CD4-positive, alpha-beta T cell treated with Interleukin-6 for 4 hours (primary cell): ENCODE results near the gene PAPPA.

Experiments used
- DNase-seq: peaks from one replicate; pipeline ENCODE4 v3.0.0-alpha.2; 2020; ENCODE audit warnings: mixed read lengths

Gene PAPPA

DNA sequence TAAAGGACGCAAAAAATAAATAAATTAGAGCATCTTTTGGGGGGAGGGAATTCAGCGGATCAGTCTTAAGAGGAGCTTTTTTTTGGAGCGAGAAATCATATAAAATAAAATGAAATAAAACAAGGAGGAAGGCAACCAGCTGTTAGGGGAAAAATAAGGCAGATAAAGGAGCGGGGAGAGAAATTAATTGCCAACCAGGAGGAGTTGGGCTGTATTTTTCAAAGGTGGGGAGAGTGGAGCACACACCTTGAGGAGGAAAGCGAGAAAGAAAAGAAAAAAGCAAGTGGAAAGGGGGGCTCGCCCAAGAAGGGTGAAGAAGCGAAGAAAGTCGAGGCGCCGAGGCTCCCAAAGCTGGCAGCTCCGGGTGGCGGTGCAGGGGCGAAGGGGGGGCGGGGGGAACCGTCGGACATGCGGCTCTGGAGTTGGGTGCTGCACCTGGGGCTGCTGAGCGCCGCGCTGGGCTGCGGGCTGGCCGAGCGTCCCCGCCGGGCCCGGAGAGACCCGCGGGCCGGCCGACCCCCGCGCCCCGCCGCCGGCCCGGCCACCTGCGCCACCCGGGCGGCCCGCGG is at the start of gene PAPPA:
Gene PAPPA (plus strand): TSS at position 27 of the 569 bp plus-strand sequence. CDS start 382 bp downstream, at position 409.
- no peak for DNase-seq

DNA sequence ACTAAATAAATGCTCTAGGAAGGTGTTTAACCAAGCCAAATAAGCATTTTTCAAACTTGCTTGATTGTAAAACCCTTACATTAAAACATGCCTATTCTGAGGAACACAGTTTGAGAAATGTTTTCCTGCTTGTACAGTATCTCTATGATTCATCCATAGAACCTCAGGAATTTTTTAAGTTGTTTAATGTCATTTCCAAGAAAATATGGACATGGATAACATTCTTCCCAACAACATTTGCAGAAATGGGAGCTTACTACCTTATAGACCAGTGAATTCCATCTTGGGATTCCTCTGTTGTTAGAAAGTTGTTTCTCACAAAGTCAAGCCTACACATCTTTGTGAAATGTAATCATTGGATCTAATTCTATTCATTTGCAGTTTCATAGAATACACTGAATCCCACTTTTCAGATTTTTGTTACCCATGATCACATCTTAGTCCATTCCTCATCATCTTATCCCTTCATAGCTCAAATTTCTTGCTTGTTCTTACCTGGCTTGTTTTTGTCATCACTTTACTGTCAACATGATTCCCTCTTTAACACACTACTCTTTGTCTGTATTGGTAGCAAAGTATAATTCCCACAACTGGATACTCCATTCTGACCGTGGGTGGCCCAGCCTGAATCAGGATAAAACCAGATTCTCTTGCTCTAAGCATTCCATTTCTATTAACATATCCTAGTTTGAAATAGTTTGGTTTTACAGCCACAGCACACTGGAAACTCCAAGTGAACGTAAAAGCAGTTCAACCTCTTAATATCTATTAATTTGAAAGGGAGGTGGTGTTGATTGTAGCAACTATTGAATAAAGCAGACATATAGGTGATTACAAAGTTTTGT is 49.4 kb upstream of the PAPPA start:
- DNase-seq: no peak

- no peak for DNase-seq
Measured at GRCh38 chr9:116112236-116112635, 41.4 kb upstream of the PAPPA start.

DNA sequence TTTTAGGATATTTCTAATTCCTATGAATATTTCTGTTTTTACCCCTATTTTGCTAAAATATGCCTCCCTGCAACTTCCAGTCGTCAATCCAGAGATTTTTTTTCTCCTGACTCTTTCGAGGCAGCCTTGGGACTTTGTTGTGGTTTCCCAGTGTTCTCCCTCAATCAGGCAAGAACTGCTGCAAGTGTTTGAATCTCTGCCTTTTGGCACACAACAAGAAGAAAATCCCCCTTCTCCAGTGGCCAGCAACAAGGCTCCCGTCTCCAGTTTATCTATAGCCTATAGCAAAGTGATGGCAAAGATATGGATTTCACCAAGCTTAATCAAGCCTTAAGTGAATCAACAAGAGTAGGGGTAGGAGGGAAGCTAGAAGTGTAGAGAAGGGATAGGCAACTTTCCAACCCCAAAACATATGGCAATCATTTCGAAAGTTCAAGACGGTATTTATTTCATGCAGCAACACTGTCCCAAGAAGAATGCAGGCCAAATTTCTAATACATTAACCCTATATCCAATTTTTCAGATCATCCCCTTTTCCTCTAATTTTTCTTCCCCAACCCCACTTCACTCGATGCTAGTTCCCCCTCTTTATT is 37.7 kb upstream of the PAPPA start:
- no peak for DNase-seq

DNA sequence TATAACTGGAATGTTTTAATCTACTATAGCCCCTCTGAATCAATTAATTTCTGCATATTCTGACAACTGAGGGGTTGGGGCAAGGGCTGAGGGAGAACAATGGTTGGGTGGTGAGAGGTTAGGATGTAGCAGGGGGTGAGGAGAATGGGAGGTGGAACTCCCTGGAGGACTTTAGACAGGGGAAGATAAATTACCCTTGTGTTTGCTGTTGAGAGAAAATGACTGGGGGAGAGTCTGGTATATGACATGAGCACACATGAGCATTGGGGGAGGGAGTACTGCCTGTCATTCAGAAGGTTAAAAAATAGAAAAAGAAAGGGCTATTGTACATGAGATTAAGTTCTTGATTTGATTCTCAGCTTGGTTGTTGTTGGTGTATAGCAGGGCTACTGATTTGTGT is 37.2 kb upstream of the PAPPA start:
- DNase-seq: no peak

GRCh38 chr9:116123171-116123570 is 30.4 kb upstream of the PAPPA start:
- no peak for DNase-seq

DNA sequence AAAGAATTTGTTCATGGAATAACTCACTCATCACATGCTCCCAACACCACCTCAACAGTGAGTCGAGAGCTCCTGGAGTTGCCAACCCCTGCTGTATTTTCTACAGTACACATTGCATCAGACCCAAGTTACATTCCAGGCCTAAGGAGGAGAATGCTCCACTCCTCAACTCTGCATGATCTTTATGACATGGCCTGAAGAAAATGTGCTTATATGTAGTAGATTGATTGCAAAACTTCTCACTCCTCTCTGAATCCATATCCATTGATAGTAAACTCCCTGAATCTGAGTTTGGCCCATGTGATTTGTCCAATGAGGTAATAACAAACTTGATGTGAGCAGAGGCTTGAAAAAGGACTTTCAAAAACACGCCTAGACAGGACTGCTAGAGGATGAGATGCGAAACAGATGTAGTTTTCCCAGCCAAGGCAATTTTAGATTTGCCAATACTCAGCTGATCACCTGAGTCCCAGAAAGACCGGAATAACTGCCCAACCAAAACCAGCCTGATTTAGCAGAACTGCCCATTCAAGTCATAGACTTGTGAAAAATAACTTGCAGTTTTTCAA is 29.0 kb upstream of the PAPPA start:
- DNase-seq: no peak

GRCh38 chr9:116133163-116133562 is 20.4 kb upstream of the PAPPA start:
- DNase-seq: no peak

- no peak for DNase-seq
Measured at GRCh38 chr9:116134975-116135374, 18.6 kb upstream of the PAPPA start.

DNA sequence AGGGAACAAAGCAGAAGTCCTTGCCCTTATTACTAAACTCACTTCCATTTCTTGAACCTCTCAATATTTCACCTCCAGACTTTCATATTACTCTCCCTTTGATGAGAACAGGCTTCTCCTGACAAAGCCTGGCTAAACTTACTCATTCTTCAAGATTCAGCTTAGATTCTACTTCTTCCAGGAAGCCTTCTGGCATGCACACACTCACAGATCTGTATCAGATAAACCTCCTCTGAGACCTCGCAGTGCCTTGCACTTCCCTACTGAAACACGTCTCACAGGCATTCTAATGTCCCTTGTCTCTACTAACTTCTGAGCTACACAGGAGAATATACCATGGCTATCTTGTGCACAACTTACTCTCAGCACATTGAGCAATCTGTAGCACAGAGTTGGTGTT is 16.6 kb upstream of the PAPPA start:
- DNase-seq: no peak

DNA sequence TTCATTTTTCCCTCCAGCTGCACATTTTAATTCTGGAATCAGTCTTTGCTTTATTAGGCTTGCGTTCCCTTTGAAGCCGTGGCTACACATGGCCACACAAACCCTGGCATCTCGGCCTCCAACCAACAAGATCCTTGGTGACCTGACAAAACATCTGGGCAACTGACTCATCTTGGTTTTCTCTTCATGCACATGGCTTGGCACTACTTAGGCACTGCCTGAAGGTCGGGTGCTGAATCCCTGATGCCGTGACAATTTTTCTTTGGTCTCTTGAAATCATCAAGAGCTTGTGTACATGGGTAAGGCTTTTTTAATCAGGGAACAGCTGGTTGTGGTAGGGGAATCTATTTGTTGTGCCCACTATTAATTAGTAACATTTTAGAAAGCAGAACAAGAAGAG is 16.0 kb upstream of the PAPPA start:
- no peak for DNase-seq

- no peak for DNase-seq
Measured at GRCh38 chr9:116141864-116142561, 11.6 kb upstream of the PAPPA start.

- no peak for DNase-seq
Measured at GRCh38 chr9:116142706-116143492, 10.7 kb upstream of the PAPPA start.

DNA sequence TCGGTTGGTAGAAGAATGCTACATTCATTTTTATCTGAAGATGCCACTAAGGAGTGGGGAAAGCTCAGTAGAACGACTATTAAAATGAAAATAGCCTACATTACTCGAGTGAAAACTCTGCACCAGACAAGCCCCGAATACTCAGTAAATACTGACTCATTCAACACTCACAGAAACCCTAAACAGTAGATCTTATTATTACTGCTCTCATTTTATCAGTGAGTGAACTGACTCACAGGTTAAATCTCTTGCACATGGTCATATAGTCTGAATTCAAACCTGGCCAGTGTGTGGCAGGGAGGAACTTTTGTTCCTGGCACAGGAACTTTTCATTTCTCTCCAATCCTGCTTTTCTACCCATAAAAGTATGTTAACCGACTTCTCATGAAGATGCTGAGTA is 9.6 kb upstream of the PAPPA start:
- no peak for DNase-seq

DNA sequence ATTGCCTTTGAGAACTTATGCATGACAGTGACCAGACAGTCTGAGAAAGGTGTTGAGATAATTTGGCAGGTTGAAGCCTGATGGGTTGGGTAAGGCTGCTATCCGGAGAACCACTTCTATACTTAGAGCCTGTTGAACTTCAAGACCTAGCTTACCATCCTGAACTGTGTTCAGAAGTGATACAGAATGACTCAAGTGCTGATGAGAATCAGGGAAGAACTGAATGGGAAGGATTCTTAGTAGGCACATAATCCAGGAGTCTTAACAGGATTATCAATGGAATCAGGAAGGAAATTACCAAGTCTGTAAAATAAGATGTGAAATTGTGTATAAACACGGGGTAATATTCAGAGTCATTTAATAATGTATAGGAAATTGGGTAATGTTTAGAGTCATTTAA is 9.0 kb upstream of the PAPPA start:
- DNase-seq: no peak

DNA sequence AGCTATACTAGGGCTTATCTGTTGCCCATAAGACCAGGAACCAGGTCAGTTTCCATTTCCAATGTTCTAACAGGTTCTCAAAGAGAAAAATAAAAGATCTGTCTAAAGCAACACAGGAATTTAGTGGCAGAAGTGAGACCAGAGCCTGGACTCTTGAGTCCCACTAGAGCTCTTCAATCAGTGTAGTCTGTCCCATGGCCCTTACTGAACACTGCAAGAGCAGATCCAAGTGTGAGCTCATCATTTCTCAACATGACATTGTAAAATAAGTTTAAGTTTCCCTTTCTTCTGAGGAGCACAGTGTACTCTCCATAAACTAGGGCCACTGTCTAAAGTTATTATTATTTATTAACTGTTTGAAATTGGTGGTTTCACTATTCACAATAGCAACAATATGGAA is 8.6 kb upstream of the PAPPA start:
- no peak for DNase-seq

GRCh38 chr9:116147821-116148220 is 5.8 kb upstream of the PAPPA start:
- no peak for DNase-seq

DNA sequence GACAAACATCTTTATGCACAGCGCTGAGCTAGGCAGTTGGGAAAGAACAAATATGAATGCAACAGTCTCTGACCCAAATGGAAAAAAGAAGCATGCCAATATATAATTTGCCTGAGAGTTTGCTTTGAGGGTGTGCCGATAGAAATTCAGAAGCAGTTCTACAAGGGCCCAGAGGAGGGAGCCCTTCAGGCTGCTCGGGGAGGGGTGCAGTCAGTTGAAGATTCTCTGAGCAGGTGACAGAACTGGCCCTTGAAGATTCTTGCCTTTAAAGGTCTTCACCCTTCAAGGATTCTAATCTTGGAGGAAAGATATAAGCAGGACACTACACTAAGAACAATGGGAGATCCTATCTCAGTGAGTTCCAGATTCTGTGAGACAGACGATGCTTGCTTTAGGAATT is 3.7 kb upstream of the PAPPA start:
- no peak for DNase-seq

GRCh38 chr9:116151199-116151598 is 2.4 kb upstream of the PAPPA start:
- no peak for DNase-seq

GRCh38 chr9:116151966-116152381 is 1.6 kb upstream of the PAPPA start:
- no peak for DNase-seq

DNA sequence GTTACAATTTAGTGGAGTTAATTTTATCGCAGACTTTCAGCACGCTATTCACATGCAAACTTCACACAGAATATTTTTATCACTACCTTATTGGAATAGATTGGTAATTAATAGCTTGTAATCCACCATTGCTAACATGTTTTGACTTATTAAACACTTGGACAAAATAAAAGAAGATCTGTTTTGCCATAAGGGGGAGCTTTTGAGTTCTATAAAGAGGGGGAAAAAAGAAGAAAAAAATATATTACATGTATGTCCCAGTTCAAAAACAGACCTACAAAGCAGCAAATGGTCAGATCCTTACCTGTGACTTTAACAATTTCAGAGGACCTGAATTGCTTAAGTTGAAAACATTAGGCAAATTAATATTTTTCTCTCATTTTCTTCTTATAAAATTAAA is 1.2 kb upstream of the PAPPA start:
- DNase-seq: no peak
